SIG-M5 treated with dmso at 0.1 percent for 504 hours (cell line): ENCODE data around the gene CFAP97D2.
"Not testable (repeated sequence)": the region's sequence is repeated elsewhere in the genome, so short reads cannot be mapped to it uniquely, and the experiment has no call there.

Experiments used
- DNase-seq: peaks from one replicate; lab custom pipeline; 2025; ENCODE audit not compliant: unreplicated experiment; lab: John Stamatoyannopoulos, UW

The CFAP97D2 gene

GRCh38 chr13:114157869-114158495, 21.1 kb upstream of the CFAP97D2 start:
- no peak for DNase-seq

- not testable (repeated sequence) for DNase-seq
Measured at GRCh38 chr13:114158869-114159666, 20.0 kb upstream of the CFAP97D2 start.

GRCh38 chr13:114161028-114161556, 18.0 kb upstream of the CFAP97D2 start:
- no peak for DNase-seq

GRCh38 chr13:114161644-114162532, 17.2 kb upstream of the CFAP97D2 start:
- DNase-seq = peak; percentile 73

- no peak for DNase-seq
Measured at GRCh38 chr13:114162533-114162922, 16.5 kb upstream of the CFAP97D2 start.

- no peak for DNase-seq
Measured at GRCh38 chr13:114164053-114164452, 15.0 kb upstream of the CFAP97D2 start.

GRCh38 chr13:114164681-114165429, 14.2 kb upstream of the CFAP97D2 start:
- no peak for DNase-seq

GRCh38 chr13:114166381-114167131, 12.5 kb upstream of the CFAP97D2 start:
- no peak for DNase-seq

GRCh38 chr13:114167426-114167825, 11.6 kb upstream of the CFAP97D2 start:
- peak; percentile 59 for DNase-seq

GRCh38 chr13:114167885-114168284, 11.2 kb upstream of the CFAP97D2 start:
- DNase-seq = no peak

GRCh38 chr13:114173272-114173671, 5.8 kb upstream of the CFAP97D2 start:
- DNase-seq = no peak

- DNase-seq = no peak
Measured at GRCh38 chr13:114173745-114174144, 5.3 kb upstream of the CFAP97D2 start.

GRCh38 chr13:114174529-114174961, 4.5 kb upstream of the CFAP97D2 start:
- no peak for DNase-seq

GRCh38 chr13:114176359-114176902, 2.6 kb upstream of the CFAP97D2 start:
- not testable (repeated sequence) for DNase-seq

GRCh38 chr13:114177245-114178010, 1.6 kb upstream of the CFAP97D2 start:
- DNase-seq = no peak

GRCh38 chr13:114185182-114185971, 6.3 kb downstream of the CFAP97D2 start:
- no peak for DNase-seq

GRCh38 chr13:114194853-114195252, 15.8 kb downstream of the CFAP97D2 start:
- DNase-seq = no peak

- no peak for DNase-seq
Measured at GRCh38 chr13:114196629-114197028, 17.6 kb downstream of the CFAP97D2 start.
